ENCODE measurements around the gene CDH23. TPM values are rescaled to one million over a fixed set of nuclear protein-coding genes. Genes with fewer than 3 reads are reported as not detected.

CDH23 gene
- total and polyA plus RNA-seq, 10 of the 15 experiments (the other 5 are each of a cell fraction or from before 2014, with no cell fraction given), result 0.09 to 0.40 (median 0.15) TPM; not detected in 1

- TF ChIP-seq, protein P1, sequence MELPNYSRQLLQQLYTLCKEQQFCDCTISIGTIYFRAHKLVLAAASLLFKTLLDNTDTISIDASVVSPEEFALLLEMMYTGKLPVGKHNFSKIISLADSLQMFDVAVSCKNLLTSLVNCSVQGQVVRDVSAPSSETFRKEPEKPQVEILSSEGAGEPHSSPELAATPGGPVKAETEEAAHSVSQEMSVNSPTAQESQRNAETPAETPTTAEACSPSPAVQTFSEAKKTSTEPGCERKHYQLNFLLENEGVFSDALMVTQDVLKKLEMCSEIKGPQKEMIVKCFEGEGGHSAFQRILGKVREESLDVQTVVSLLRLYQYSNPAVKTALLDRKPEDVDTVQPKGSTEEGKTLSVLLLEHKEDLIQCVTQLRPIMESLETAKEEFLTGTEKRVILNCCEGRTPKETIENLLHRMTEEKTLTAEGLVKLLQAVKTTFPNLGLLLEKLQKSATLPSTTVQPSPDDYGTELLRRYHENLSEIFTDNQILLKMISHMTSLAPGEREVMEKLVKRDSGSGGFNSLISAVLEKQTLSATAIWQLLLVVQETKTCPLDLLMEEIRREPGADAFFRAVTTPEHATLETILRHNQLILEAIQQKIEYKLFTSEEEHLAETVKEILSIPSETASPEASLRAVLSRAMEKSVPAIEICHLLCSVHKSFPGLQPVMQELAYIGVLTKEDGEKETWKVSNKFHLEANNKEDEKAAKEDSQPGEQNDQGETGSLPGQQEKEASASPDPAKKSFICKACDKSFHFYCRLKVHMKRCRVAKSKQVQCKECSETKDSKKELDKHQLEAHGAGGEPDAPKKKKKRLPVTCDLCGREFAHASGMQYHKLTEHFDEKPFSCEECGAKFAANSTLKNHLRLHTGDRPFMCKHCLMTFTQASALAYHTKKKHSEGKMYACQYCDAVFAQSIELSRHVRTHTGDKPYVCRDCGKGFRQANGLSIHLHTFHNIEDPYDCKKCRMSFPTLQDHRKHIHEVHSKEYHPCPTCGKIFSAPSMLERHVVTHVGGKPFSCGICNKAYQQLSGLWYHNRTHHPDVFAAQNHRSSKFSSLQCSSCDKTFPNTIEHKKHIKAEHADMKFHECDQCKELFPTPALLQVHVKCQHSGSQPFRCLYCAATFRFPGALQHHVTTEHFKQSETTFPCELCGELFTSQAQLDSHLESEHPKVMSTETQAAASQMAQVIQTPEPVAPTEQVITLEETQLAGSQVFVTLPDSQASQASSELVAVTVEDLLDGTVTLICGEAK (IDR thresholded peaks at IDR 0.05; ENCODE audit: borderline replicate concordance), result no peak
- TF ChIP-seq ESRRA (IDR thresholded peaks at IDR 0.05; ENCODE audit: low read length), result no peak
Measured at GRCh38 chr10:71481746-71482410, 85.2 kb downstream of the CDH23 start (continued).

DNA sequence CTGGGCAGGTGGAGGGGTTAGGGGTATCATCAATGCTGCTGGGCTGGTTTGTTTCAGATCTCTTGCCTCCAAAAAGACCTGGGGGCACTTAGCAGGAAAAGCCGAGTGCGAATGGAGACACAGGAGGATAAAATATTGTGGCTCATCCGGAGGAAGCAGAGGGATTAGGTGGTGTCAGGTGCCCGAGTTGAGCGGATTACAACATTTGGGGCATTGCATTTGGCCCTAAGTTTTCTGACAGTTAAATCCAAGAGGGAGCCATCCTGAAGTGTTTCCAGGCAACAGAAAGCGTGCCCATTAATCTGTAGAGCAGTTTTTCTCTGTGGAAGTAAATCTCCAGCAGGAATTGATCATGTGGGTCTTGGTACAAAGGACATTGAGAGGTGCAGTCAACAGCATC, 85.9 kb downstream of the CDH23 start:
- Histone ChIP-seq H3K79me2 (ENCODE audit: control insufficient read depth, insufficient read depth, low read length) (no peaks in the 10 kb centered on the region), H3K9ac (ENCODE audit: control insufficient read depth, insufficient read depth, low read length) (no peak overlapping the region), H3K4me2 (ENCODE audit: control insufficient read depth, insufficient read depth) (no peak overlapping the region), H3K4me3 (no peak overlapping the region), H3K36me3 (ENCODE audit: control insufficient read depth in 2 of 2, insufficient read depth in 2 of 2, low read length in 1 of 2) (no peaks in the 10 kb centered on the region), H3K4me1 (ENCODE audit: control insufficient read depth, insufficient read depth, low read length) (no peaks in the 10 kb centered on the region), H4K20me1 (ENCODE audit: control insufficient read depth, insufficient read depth) (no peaks in the 10 kb centered on the region), H3K9me3 (replicated peaks; ENCODE audit: control insufficient read depth, insufficient read depth, low read length) (no peaks in the 10 kb centered on the region), H3K27ac (ENCODE audit: control insufficient read depth, insufficient read depth) (no peak overlapping the region), H3K27me3 (replicated peaks in 1 of 2; ENCODE audit: control insufficient read depth in 2 of 2, insufficient read depth in 2 of 2, low read length in 1 of 2) (peaks cover 3 to 5% of the 10 kb centered on the region in 2 experiments; a peak in 1 of 4 replicates), H2AFZ (ENCODE audit: control insufficient read depth, low read depth, low read length) (no peak overlapping the region)
- FAIRE-seq (no peak), ATAC-seq (no peak), DNase-seq (ENCODE audit: low read depth, low spot score) (no peak)
- in situ Hi-C loops (cut with MboI), result no loop called here
- intact Hi-C loops (cut with micrococcal nuclease; ENCODE audit: unreplicated experiment), result loop anchor here (10.0 kb wide), 1 partner anchor 168 kb away; the partner anchor contains the start of gene SLC29A3
- POLR2A ChIA-PET, result no interaction called here
- CTCF ChIA-PET, result interaction anchor here (0.8 to 1.1 kb wide), 2 partner anchors 88 to 330 kb away, joined by 3 to 5 read pairs; no protein-coding TSS in a partner anchor
- RAD21 ChIA-PET (ENCODE audit: unreplicated experiment), result interaction anchor here (0.9 kb wide), 1 partner anchor 163 kb away, joined by 3 read pairs; the partner anchor contains the start of gene SLC29A3
- SMC1A ChIA-PET (ENCODE audit: uncharacterized antibody, unreplicated experiment), result interaction anchor here (1.0 kb wide), 1 partner anchor 226 kb away, joined by 3 read pairs; no protein-coding TSS in a partner anchor
- no TSS peak for BruUV-seq (replicated peaks)
- WGBS (ENCODE audit: insufficient coverage, insufficient replicate concordance, low lambda C conversion rate, missing lambda C conversion rate), result 21% methylated on average over 6 of the region's 6 CpGs
- no peak for TF ChIP-seq ZNF24 (IDR thresholded peaks at IDR 0.05)
- TF ChIP-seq BHLHE40 (IDR thresholded peaks at IDR 0.05; ENCODE audit: borderline replicate concordance in 1 of 2, low read depth in 2 of 2, low read length in 1 of 2), result no peak
- TF ChIP-seq HDAC6 (IDR thresholded peaks at IDR 0.05; ENCODE audit: unreplicated experiment), result no peak
- no peak for TF ChIP-seq RFX5 (IDR thresholded peaks at IDR 0.05; ENCODE audit: low read depth, low read length)
- no peak for TF ChIP-seq TCF7 (IDR thresholded peaks at IDR 0.05; ENCODE audit: borderline replicate concordance)
- no peak for TF ChIP-seq ZNF592 (IDR thresholded peaks at IDR 0.05)
- no peak for TF ChIP-seq ESRRA (IDR thresholded peaks at IDR 0.05; ENCODE audit: low read length)
- TF ChIP-seq TCF12 (IDR thresholded peaks at IDR 0.05; ENCODE audit: low read depth, low read length), result no peak
- no peak for TF ChIP-seq NKRF (conservative IDR thresholded peaks at IDR 0.05)

Measured in GM12878 (cell line).